ENCODE data around the gene APOM.

DNA sequence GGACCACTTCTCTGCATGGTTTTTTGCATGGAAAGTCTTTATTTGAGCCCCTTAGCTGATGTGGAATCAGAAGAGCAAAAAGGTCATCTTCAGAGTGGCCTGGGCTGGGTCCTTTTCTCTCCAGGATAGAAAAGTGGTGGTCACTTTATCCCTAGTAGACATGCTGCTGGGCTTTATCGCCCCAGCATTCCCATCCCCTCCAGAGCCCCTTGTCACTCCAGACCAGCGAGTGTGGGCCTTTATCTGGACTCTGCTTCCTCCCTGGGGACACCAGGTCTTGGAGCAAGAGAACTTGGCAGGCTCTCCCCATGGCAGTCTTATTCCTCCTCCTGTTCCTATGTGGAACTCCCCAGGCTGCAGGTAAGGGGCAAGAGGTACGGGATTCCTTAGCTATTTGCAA, 50.9 kb downstream of the APOM start, which contains the start of gene LY6G6F:
- TF ChIP-seq, protein P1, sequence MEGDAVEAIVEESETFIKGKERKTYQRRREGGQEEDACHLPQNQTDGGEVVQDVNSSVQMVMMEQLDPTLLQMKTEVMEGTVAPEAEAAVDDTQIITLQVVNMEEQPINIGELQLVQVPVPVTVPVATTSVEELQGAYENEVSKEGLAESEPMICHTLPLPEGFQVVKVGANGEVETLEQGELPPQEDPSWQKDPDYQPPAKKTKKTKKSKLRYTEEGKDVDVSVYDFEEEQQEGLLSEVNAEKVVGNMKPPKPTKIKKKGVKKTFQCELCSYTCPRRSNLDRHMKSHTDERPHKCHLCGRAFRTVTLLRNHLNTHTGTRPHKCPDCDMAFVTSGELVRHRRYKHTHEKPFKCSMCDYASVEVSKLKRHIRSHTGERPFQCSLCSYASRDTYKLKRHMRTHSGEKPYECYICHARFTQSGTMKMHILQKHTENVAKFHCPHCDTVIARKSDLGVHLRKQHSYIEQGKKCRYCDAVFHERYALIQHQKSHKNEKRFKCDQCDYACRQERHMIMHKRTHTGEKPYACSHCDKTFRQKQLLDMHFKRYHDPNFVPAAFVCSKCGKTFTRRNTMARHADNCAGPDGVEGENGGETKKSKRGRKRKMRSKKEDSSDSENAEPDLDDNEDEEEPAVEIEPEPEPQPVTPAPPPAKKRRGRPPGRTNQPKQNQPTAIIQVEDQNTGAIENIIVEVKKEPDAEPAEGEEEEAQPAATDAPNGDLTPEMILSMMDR (IDR thresholded peaks at IDR 0.05) = no peak
- TF ChIP-seq POLR2A (IDR thresholded peaks at IDR 0.05) = no peak
- no peak for TF ChIP-seq POLR2AphosphoS5 (IDR thresholded peaks at IDR 0.05)
- no peak for TF ChIP-seq EP300 (IDR thresholded peaks at IDR 0.05)

Data from sigmoid colon (tissue), 4 donors.